HepG2 (cell line): ENCODE results near the gene SAMD4A. TPM values are rescaled to one million over a fixed set of nuclear protein-coding genes. Genes with fewer than 3 reads are reported as not detected.

Experiments
- FOXO1 ChIP-seq: sonication (generic); formaldehyde crosslinking; IDR thresholded peaks from 2 replicates; pipeline ENCODE4 v1.4.0; 2020; ENCODE audit warnings: missing genetic modification reagents
- GATAD2A ChIP-seq: IDR thresholded peaks from 2 replicates; pipeline ENCODE4 v1.6.1; 2016
- HDAC2 ChIP-seq: sonication (generic); formaldehyde crosslinking; IDR thresholded peaks from 2 replicates; pipeline ENCODE4 v1.4.0; 2020; ENCODE audit warnings: missing genetic modification reagents
- KLF6 ChIP-seq: IDR thresholded peaks from 2 replicates; pipeline ENCODE4 v1.8.0; 2016; ENCODE audit warnings: missing biosample characterization, missing genetic modification reagents
- PLRG1 ChIP-seq: fragments of 450-650 bp; conservative IDR thresholded peaks from 2 replicates; pipeline ENCODE4 v1.6.1; 2016
- ZBTB14 ChIP-seq: sonication (generic); formaldehyde crosslinking; IDR thresholded peaks from 2 replicates; pipeline ENCODE4 v1.4.0; 2020; ENCODE audit warnings: missing genetic modification reagents
- ZNF142 ChIP-seq: sonication (generic); formaldehyde crosslinking; IDR thresholded peaks from 2 replicates; pipeline ENCODE4 v1.4.0; 2020; ENCODE audit warnings: missing genetic modification reagents
- ZNF546 ChIP-seq: sonication (generic); formaldehyde crosslinking; conservative IDR thresholded peaks from 2 replicates; pipeline ENCODE4 v1.8.1; 2023; ENCODE audit warnings: mild to moderate bottlenecking, missing genetic modification reagents
- ZNF576 ChIP-seq: sonication (generic); formaldehyde crosslinking; IDR thresholded peaks from 2 replicates; pipeline ENCODE4 v1.4.0; 2020; ENCODE audit warnings: mild to moderate bottlenecking, missing genetic modification reagents
- polyA plus RNA-seq, 8 experiments: library from polyadenylated mRNA; depleted of rRNA in 3 of 8; stranded (reverse) in 7 of 8; unstranded in 1 of 8; fragments of >200 nt; fragmentation: Illumina TruSeq in 4 of 8; extraction: Trizol in 4 of 8; gene quantifications; 2 replicates each; pipeline versions ENCODE4 v1.2.1 to v1.2.3, GENCODE V29; 2011 to 2016; ENCODE audit warnings: low read depth in 4 of 8, missing spikeins in 1 of 8, mixed read lengths in 1 of 8; ENCODE audit not compliant: insufficient read depth in 1 of 8
- total RNA-seq, 5 experiments: library from RNA; depleted of rRNA; stranded (reverse); fragments of >200 nt; fragmentation: Illumina TruSeq; extraction: Trizol; gene quantifications; 2 replicates each; pipeline ENCODE4 v1.2.3, GENCODE V29; 2016; ENCODE audit warnings: low read depth in 1 of 5
- TF ChIP-seq, protein P1 (sequence below), 2 experiments: sonication (generic) in 1 of 2; formaldehyde crosslinking in 1 of 2; IDR thresholded peaks; 2 replicates each; pipeline versions ENCODE4 v1.4.0 to v1.6.1; 2018 to 2020; ENCODE audit warnings: missing genetic modification reagents in 2 of 2, borderline replicate concordance in 1 of 2, low read depth in 1 of 2, mild to moderate bottlenecking in 1 of 2, missing biosample characterization in 1 of 2
- TF ChIP-seq, protein P2 (sequence below): sonication (generic); formaldehyde crosslinking; IDR thresholded peaks from 2 replicates; pipeline ENCODE4 v1.4.0; 2020; ENCODE audit warnings: missing genetic modification reagents
- TF ChIP-seq, protein P3 (sequence below): sonication (generic); formaldehyde crosslinking; IDR thresholded peaks from 2 replicates; pipeline ENCODE4 v1.5.0; 2020; ENCODE audit warnings: missing genetic modification reagents
- TF ChIP-seq, protein P4 (sequence below): IDR thresholded peaks from 2 replicates; pipeline ENCODE4 v1.6.1; 2018; ENCODE audit warnings: missing genetic modification reagents, mild to moderate bottlenecking, missing compliant biosample characterization

Gene SAMD4A
- total and polyA plus RNA-seq, 2 of the 13 experiments (the other 11 are each of a cell fraction or from before 2014, with no cell fraction given) = 11.8 to 13.0 TPM

GRCh38 chr14:54805445-54806322 is 238.8 kb downstream of the SAMD4A start (continued):
- TF ChIP-seq FOXO1 (CRISPR knock-in tag) = peak; percentile 19; the same call in 1 of the 2 replicates
- TF ChIP-seq, protein P1, sequence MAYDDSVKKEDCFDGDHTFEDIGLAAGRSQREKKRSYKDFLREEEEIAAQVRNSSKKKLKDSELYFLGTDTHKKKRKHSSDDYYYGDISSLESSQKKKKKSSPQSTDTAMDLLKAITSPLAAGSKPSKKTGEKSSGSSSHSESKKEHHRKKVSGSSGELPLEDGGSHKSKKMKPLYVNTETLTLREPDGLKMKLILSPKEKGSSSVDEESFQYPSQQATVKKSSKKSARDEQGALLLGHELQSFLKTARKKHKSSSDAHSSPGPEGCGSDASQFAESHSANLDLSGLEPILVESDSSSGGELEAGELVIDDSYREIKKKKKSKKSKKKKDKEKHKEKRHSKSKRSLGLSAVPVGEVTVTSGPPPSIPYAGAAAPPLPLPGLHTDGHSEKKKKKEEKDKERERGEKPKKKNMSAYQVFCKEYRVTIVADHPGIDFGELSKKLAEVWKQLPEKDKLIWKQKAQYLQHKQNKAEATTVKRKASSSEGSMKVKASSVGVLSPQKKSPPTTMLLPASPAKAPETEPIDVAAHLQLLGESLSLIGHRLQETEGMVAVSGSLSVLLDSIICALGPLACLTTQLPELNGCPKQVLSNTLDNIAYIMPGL (CRISPR knock-in tag; IDR thresholded peaks at IDR 0.05; ENCODE audit: borderline replicate concordance in 1 of 2, low read depth in 1 of 2) = peak; percentile 33 to 74; a peak in 2 of 4 replicates
- no peak for TF ChIP-seq HDAC2 (CRISPR knock-in tag)
- TF ChIP-seq ZNF142 (CRISPR knock-in tag) = no peak
- no peak for TF ChIP-seq ZNF546 (CRISPR knock-in tag)
- TF ChIP-seq KLF6 = 0 out of 2 replicates have a peak, but pooled peaks have one; percentile 35
- TF ChIP-seq, protein P2, sequence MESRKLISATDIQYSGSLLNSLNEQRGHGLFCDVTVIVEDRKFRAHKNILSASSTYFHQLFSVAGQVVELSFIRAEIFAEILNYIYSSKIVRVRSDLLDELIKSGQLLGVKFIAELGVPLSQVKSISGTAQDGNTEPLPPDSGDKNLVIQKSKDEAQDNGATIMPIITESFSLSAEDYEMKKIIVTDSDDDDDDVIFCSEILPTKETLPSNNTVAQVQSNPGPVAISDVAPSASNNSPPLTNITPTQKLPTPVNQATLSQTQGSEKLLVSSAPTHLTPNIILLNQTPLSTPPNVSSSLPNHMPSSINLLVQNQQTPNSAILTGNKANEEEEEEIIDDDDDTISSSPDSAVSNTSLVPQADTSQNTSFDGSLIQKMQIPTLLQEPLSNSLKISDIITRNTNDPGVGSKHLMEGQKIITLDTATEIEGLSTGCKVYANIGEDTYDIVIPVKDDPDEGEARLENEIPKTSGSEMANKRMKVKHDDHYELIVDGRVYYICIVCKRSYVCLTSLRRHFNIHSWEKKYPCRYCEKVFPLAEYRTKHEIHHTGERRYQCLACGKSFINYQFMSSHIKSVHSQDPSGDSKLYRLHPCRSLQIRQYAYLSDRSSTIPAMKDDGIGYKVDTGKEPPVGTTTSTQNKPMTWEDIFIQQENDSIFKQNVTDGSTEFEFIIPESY (CRISPR knock-in tag) = peak; percentile 89
- TF ChIP-seq, protein P3, sequence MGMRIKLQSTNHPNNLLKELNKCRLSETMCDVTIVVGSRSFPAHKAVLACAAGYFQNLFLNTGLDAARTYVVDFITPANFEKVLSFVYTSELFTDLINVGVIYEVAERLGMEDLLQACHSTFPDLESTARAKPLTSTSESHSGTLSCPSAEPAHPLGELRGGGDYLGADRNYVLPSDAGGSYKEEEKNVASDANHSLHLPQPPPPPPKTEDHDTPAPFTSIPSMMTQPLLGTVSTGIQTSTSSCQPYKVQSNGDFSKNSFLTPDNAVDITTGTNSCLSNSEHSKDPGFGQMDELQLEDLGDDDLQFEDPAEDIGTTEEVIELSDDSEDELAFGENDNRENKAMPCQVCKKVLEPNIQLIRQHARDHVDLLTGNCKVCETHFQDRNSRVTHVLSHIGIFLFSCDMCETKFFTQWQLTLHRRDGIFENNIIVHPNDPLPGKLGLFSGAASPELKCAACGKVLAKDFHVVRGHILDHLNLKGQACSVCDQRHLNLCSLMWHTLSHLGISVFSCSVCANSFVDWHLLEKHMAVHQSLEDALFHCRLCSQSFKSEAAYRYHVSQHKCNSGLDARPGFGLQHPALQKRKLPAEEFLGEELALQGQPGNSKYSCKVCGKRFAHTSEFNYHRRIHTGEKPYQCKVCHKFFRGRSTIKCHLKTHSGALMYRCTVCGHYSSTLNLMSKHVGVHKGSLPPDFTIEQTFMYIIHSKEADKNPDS = no peak
- TF ChIP-seq ZBTB14 = no peak
- TF ChIP-seq GATAD2A (CRISPR knock-in tag) = peak; percentile 46
- TF ChIP-seq, protein P4, sequence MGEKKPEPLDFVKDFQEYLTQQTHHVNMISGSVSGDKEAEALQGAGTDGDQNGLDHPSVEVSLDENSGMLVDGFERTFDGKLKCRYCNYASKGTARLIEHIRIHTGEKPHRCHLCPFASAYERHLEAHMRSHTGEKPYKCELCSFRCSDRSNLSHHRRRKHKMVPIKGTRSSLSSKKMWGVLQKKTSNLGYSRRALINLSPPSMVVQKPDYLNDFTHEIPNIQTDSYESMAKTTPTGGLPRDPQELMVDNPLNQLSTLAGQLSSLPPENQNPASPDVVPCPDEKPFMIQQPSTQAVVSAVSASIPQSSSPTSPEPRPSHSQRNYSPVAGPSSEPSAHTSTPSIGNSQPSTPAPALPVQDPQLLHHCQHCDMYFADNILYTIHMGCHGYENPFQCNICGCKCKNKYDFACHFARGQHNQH (CRISPR knock-in tag) = peak; percentile 42; the same call in 1 of the 2 replicates
- no peak for TF ChIP-seq PLRG1
- TF ChIP-seq ZNF576 = no peak
